Activated CD8-positive, alpha-beta T cell treated with anti-CD3 and anti-CD28 coated beads for 36 hours (primary cell): Measurements from ENCODE around the gene HEATR3. TPM values are rescaled to one million over a fixed set of nuclear protein-coding genes. Genes with fewer than 3 reads are reported as not detected.

Experiments
- ATAC-seq: fragments of 200-7000 bp; cut with Tn5 transposase; one replicate; pipeline ENCODE4 v1.10.0; 2021; ENCODE audit warnings: mild to moderate bottlenecking, moderate library complexity
- CTCF ChIA-PET: fragments of 350-600 bp; sonication (Branson Sonifier 250); formaldehyde crosslinking; loops from one replicate; lab custom pipeline; 2021; ENCODE audit warnings: antibody characterized with exemption; lab: Charles Lee
- POLR2A ChIA-PET: fragments of 350-600 bp; sonication (Branson Sonifier 250); formaldehyde crosslinking; loops from one replicate; lab custom pipeline; 2021; ENCODE audit warnings: antibody characterized with exemption; lab: Charles Lee
- DNase-seq: peaks from one replicate; pipeline ENCODE4 v3.0.0-alpha.2; 2020
- H3K27ac Mint-ChIP-seq: one replicate; pipeline ENCODE4 v1.8.0; 2021; ENCODE audit warnings: mild to moderate bottlenecking, mixed read lengths
- H3K27me3 Mint-ChIP-seq: one replicate; pipeline ENCODE4 v1.8.0; 2021; ENCODE audit warnings: mixed read lengths
- H3K36me3 Mint-ChIP-seq: one replicate; pipeline ENCODE4 v1.8.0; 2021; ENCODE audit warnings: low read depth, mixed read lengths
- H3K4me1 Mint-ChIP-seq: one replicate; pipeline ENCODE4 v1.8.0; 2021; ENCODE audit warnings: low read depth, mixed read lengths
- H3K4me3 Mint-ChIP-seq: one replicate; pipeline ENCODE4 v1.8.0; 2021; ENCODE audit warnings: mild to moderate bottlenecking, moderate library complexity, mixed read lengths
- H3K9me3 Mint-ChIP-seq: one replicate; pipeline ENCODE4 v1.8.0; 2021; ENCODE audit warnings: mixed read lengths
- CTCF ChIP-seq: fragments of 200-600 bp; IDR thresholded peaks from one replicate; pipeline ENCODE4 v1.8.0; 2022; ENCODE audit warnings: antibody characterized with exemption, mild to moderate bottlenecking
- intact Hi-C: fragments of 100-400 bp; cut with micrococcal nuclease; formaldehyde crosslinking; loops from one replicate; pipeline ENCODE4 v1.10.0; 2022
- total RNA-seq, 2 experiments: library from RNA; stranded (reverse); gene quantifications; one replicate each; pipeline ENCODE4 v1.2.3, GENCODE V29; 2021

HEATR3 gene
- total RNA-seq, 2 experiments from 2014 or later = 23.6 to 29.6 TPM

- ChIA-PET CTCF (interaction anchor here (0.6 kb wide), 1 partner anchor 64 kb away, joined by 3 read pairs; the partner anchor contains the start of gene CNEP1R1), POLR2A (no interaction called here)
- peaks cover 40% of the 10 kb centered on the region for H3K36me3 Mint-ChIP-seq
- no peaks in the 10 kb centered on the region for H3K4me1 Mint-ChIP-seq
- H3K4me3 Mint-ChIP-seq = no peak overlapping the region
- intact Hi-C loops = no loop called here
- ATAC-seq (no peak), DNase-seq (no peak)
- no peaks in the 10 kb centered on the region for H3K27me3 Mint-ChIP-seq
- TF ChIP-seq CTCF = no peak
- no peak overlapping the region for H3K27ac Mint-ChIP-seq
- no peaks in the 10 kb centered on the region for H3K9me3 Mint-ChIP-seq
These were observed 22.5 kb downstream of the HEATR3 start for GRCh38 chr16:50088302-50088701.

GRCh38 chr16:50092891-50093290, 27.1 kb downstream of the HEATR3 start:
- ATAC-seq (no peak), DNase-seq (no peak)
- ChIA-PET POLR2A (no interaction called here), CTCF (interaction anchor here (1.3 kb wide), 1 partner anchor 68 kb away, joined by 4 read pairs; the partner anchor contains the start of gene CNEP1R1)
- Mint-ChIP-seq H3K36me3 (peaks cover 17% of the 10 kb centered on the region), H3K27me3 (no peaks in the 10 kb centered on the region), H3K27ac (no peak overlapping the region), H3K9me3 (no peaks in the 10 kb centered on the region), H3K4me3 (no peak overlapping the region), H3K4me1 (no peaks in the 10 kb centered on the region)
- no peak for TF ChIP-seq CTCF
- intact Hi-C loops = no loop called here

GRCh38 chr16:50093607-50094539, 28.1 kb downstream of the HEATR3 start:
- no peak for DNase-seq

GRCh38 chr16:50096791-50097190, 31.0 kb downstream of the HEATR3 start:
- Mint-ChIP-seq H3K4me3 (no peak overlapping the region), H3K4me1 (no peaks in the 10 kb centered on the region), H3K27ac (no peak overlapping the region), H3K9me3 (no peaks in the 10 kb centered on the region), H3K27me3 (no peaks in the 10 kb centered on the region), H3K36me3 (peaks cover 25% of the 10 kb centered on the region)
- POLR2A ChIA-PET = no interaction called here
- DNase-seq = no peak
- ATAC-seq = no peak
- intact Hi-C loops = no loop called here
- CTCF ChIA-PET = interaction anchor here (1.9 kb wide), 1 partner anchor 114 kb away, joined by 7 read pairs; no protein-coding TSS in a partner anchor
- no peak for TF ChIP-seq CTCF

More at GRCh38 chr16:50093607-50094539, 28.1 kb downstream of the HEATR3 start:
- intact Hi-C loops = no loop called here
- Mint-ChIP-seq H3K36me3 (peaks cover 15% of the 10 kb centered on the region), H3K9me3 (no peaks in the 10 kb centered on the region), H3K4me3 (no peak overlapping the region), H3K27ac (peak overlapping the region; percentile 28), H3K27me3 (no peaks in the 10 kb centered on the region), H3K4me1 (no peaks in the 10 kb centered on the region)
- POLR2A ChIA-PET = no interaction called here
- TF ChIP-seq CTCF = no peak
- ATAC-seq = no peak
- CTCF ChIA-PET = no interaction called here
